HepG2 (cell line): ENCODE data around the gene PGPEP1. TPM values are rescaled to one million over a fixed set of nuclear protein-coding genes. Genes with fewer than 3 reads are reported as not detected.

ENCODE experiments used
- ATAD3A ChIP-seq: sonication (generic); formaldehyde crosslinking; IDR thresholded peaks from 2 replicates; pipeline ENCODE4 v1.4.0; 2020; ENCODE audit warnings: missing genetic modification reagents
- ATF7-NPFF ChIP-seq: sonication (generic); formaldehyde crosslinking; IDR thresholded peaks from 2 replicates; pipeline ENCODE4 v1.8.1; 2023; ENCODE audit warnings: mild to moderate bottlenecking, low read depth, missing genetic modification reagents, moderate library complexity
- ATRX ChIP-seq: sonication (generic); formaldehyde crosslinking; IDR thresholded peaks from 2 replicates; pipeline ENCODE4 v1.4.0; 2020; ENCODE audit warnings: missing genetic modification reagents, borderline replicate concordance
- CREM ChIP-seq, 2 experiments: sonication (generic) in 1 of 2; formaldehyde crosslinking in 1 of 2; IDR thresholded peaks; 2 replicates each; pipeline versions ENCODE4 v1.4.0 to v1.6.1; 2016 to 2020; ENCODE audit warnings: antibody characterized with exemption in 1 of 2, mild to moderate bottlenecking in 1 of 2, missing genetic modification reagents in 1 of 2
- DR1 ChIP-seq: sonication (generic); formaldehyde crosslinking; IDR thresholded peaks from 2 replicates; pipeline ENCODE4 v1.8.0; 2021; ENCODE audit warnings: mild to moderate bottlenecking, missing genetic modification reagents, inconsistent platforms
- GABPA ChIP-seq, 2 experiments: IDR thresholded peaks; 2 replicates each; pipeline ENCODE4 v1.6.1; 2011 to 2016; ENCODE audit warnings: low read depth in 2 of 2, low read length in 1 of 2, missing biosample characterization in 1 of 2, missing genetic modification characterization in 1 of 2
- GATAD2A ChIP-seq: IDR thresholded peaks from 2 replicates; pipeline ENCODE4 v1.6.1; 2016
- HCFC1 ChIP-seq: fragments of 150-350 bp; IDR thresholded peaks from 2 replicates; pipeline ENCODE4 v1.6.1; 2014; ENCODE audit warnings: low read depth, low read length
- IRF2 ChIP-seq: IDR thresholded peaks from 2 replicates; pipeline ENCODE4 v1.6.1; 2018; ENCODE audit warnings: missing genetic modification reagents, missing compliant biosample characterization
- JUNB ChIP-seq: sonication (generic); formaldehyde crosslinking; IDR thresholded peaks from 2 replicates; pipeline ENCODE4 v1.8.0; 2022; ENCODE audit warnings: missing genetic modification reagents, mild to moderate bottlenecking, borderline replicate concordance
- KDM3A ChIP-seq: IDR thresholded peaks from 2 replicates; pipeline ENCODE4 v1.6.1; 2018; ENCODE audit warnings: low read depth, missing compliant biosample characterization
- NONO ChIP-seq, 2 experiments: fragments of 450-650 bp in 1 of 2; sonication (generic) in 1 of 2; formaldehyde crosslinking in 1 of 2; IDR thresholded peaks in 1 of 2; conservative IDR thresholded peaks in 1 of 2; 2 replicates each; pipeline versions ENCODE4 v1.6.1 to v1.8.0; 2017 to 2022; ENCODE audit warnings: mild to moderate bottlenecking in 1 of 2, missing genetic modification reagents in 1 of 2, moderate library complexity in 1 of 2
- SMAD1 ChIP-seq: sonication (generic); formaldehyde crosslinking; IDR thresholded peaks from 2 replicates; pipeline ENCODE4 v1.4.0; 2020; ENCODE audit warnings: missing genetic modification reagents, low read depth, mild to moderate bottlenecking, borderline replicate concordance
- TBX3 ChIP-seq: fragments of 450-650 bp; IDR thresholded peaks from 2 replicates; pipeline ENCODE4 v1.6.1; 2017; ENCODE audit warnings: antibody characterized with exemption, mild to moderate bottlenecking, inconsistent platforms, borderline replicate concordance
- ZEB1 ChIP-seq: IDR thresholded peaks from 2 replicates; pipeline ENCODE4 v1.6.1; 2012; ENCODE audit warnings: mild to moderate bottlenecking, low read depth, inconsistent platforms; ENCODE audit not compliant: insufficient replicate concordance
- ZFP37 ChIP-seq: sonication (generic); formaldehyde crosslinking; IDR thresholded peaks from 2 replicates; pipeline ENCODE4 v1.4.0; 2020; ENCODE audit warnings: missing genetic modification reagents, borderline replicate concordance
- ZNF260 ChIP-seq: sonication (generic); formaldehyde crosslinking; IDR thresholded peaks from 2 replicates; pipeline ENCODE4 v1.4.0; 2020; ENCODE audit warnings: missing genetic modification reagents, low read depth, mild to moderate bottlenecking, borderline replicate concordance
- ZNF460 ChIP-seq: sonication (generic); formaldehyde crosslinking; IDR thresholded peaks from 2 replicates; pipeline ENCODE4 v1.5.1; 2020; ENCODE audit warnings: missing genetic modification reagents, mild to moderate bottlenecking, borderline replicate concordance
- ZNF501 ChIP-seq: sonication (generic); formaldehyde crosslinking; IDR thresholded peaks from 2 replicates; pipeline ENCODE4 v1.5.1; 2020; ENCODE audit warnings: mild to moderate bottlenecking, moderate library complexity, missing genetic modification reagents
- ZNF775 ChIP-seq: sonication (generic); formaldehyde crosslinking; IDR thresholded peaks from 2 replicates; pipeline ENCODE4 v1.4.0; 2020; ENCODE audit warnings: missing genetic modification reagents, mild to moderate bottlenecking, moderate library complexity, borderline replicate concordance
- ZNF780A ChIP-seq: sonication (generic); formaldehyde crosslinking; IDR thresholded peaks from 2 replicates; pipeline ENCODE4 v1.8.0; 2022; ENCODE audit warnings: mild to moderate bottlenecking, missing genetic modification reagents, moderate library complexity
- ZNF841 ChIP-seq: sonication (generic); formaldehyde crosslinking; IDR thresholded peaks from 2 replicates; pipeline ENCODE4 v1.8.1; 2023; ENCODE audit warnings: missing genetic modification reagents, borderline replicate concordance
- ZNF850 ChIP-seq: sonication (generic); formaldehyde crosslinking; conservative IDR thresholded peaks from 2 replicates; pipeline ENCODE4 v1.9.0; 2021; ENCODE audit warnings: mild to moderate bottlenecking, missing genetic modification reagents
- ZSCAN29 ChIP-seq: sonication (generic); formaldehyde crosslinking; conservative IDR thresholded peaks from 2 replicates; pipeline ENCODE4 v1.4.0; 2020; ENCODE audit warnings: mild to moderate bottlenecking, missing genetic modification reagents
- polyA plus RNA-seq, 8 experiments: library from polyadenylated mRNA; depleted of rRNA in 3 of 8; stranded (reverse) in 7 of 8; unstranded in 1 of 8; fragments of >200 nt; fragmentation: Illumina TruSeq in 4 of 8; extraction: Trizol in 4 of 8; gene quantifications; 2 replicates each; pipeline versions ENCODE4 v1.2.1 to v1.2.3, GENCODE V29; 2011 to 2016; ENCODE audit warnings: low read depth in 4 of 8, missing spikeins in 1 of 8, mixed read lengths in 1 of 8; ENCODE audit not compliant: insufficient read depth in 1 of 8
- total RNA-seq, 5 experiments: library from RNA; depleted of rRNA; stranded (reverse); fragments of >200 nt; fragmentation: Illumina TruSeq; extraction: Trizol; gene quantifications; 2 replicates each; pipeline ENCODE4 v1.2.3, GENCODE V29; 2016; ENCODE audit warnings: low read depth in 1 of 5
- TF ChIP-seq, protein P1 (sequence below): sonication (generic); formaldehyde crosslinking; IDR thresholded peaks from 2 replicates; pipeline ENCODE4 v1.8.1; 2023; ENCODE audit warnings: mild to moderate bottlenecking, missing genetic modification reagents
- TF ChIP-seq, protein P2 (sequence below): sonication (generic); formaldehyde crosslinking; IDR thresholded peaks from 2 replicates; pipeline ENCODE4 v1.4.0; 2020; ENCODE audit warnings: mild to moderate bottlenecking, missing genetic modification reagents
- TF ChIP-seq, protein P3 (sequence below): sonication (generic); formaldehyde crosslinking; IDR thresholded peaks from 2 replicates; pipeline ENCODE4 v1.5.0; 2020; ENCODE audit warnings: missing genetic modification reagents
- TF ChIP-seq, protein P4 (sequence below): IDR thresholded peaks from 2 replicates; pipeline ENCODE4 v1.6.1; 2016; ENCODE audit warnings: missing genetic modification reagents, missing compliant biosample characterization

PGPEP1 gene
- total and polyA plus RNA-seq, 2 of the 13 experiments (the other 11 are each of a cell fraction or from before 2014, with no cell fraction given) = 53.1 to 56.6 TPM

DNA sequence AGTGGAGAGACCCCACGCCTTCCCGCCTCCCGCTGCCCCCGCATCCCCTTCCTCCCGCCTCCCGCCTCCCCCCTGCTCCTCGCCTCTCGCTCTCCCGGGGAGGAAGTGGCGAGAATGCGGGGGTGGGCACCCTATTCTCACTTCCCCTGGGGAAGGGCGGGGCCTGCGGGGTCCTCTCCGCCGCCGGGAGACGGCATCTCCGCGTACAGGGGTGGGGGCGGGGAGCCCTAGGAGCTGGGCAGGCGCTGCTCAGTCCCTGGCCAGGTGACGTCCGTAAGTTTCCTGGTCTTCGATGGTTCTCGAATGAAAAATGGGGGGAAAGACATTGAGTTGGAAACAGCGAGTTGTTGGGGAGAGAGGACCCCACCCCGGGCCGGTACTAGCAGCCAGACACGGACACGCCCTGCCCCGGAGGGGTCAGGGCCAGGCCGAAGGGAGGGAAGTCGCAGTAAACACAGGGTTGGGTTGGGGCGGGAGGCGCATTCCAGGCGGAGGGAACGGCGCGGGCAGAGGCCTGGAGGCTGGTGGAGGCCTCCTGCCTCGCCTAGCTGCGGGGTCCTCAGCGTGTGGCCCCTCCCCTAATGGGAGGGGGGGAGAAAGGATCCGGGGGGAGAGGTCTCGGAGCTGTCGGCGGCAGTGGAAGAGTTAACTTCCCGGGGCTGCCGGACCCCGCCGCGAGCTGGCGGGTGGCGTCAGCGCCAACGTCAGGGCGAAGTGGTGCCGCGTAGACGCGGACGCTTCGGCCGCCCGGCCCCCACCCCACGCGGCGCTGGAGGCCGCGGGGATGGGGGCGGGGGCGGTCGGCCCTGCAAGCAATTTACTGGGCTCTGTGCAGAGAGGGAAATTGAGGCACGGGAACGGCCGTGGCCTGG, 48.6 kb upstream of the PGPEP1 start (continued):
- peak; percentile 48 for TF ChIP-seq CREM (IDR thresholded peaks at IDR 0.05)
- TF ChIP-seq CREM (CRISPR knock-in tag; IDR thresholded peaks at IDR 0.05) = no peak
- TF ChIP-seq ZNF850 (CRISPR knock-in tag) = no peak
- no peak for TF ChIP-seq ZNF501 (CRISPR knock-in tag)
- no peak for TF ChIP-seq NONO (IDR thresholded peaks at IDR 0.05)
- TF ChIP-seq NONO (CRISPR knock-in tag; conservative IDR thresholded peaks at IDR 0.05) = 0 out of 2 replicates have a peak, but pooled peaks have one; percentile 58
- TF ChIP-seq DR1 (CRISPR knock-in tag) = no peak
- TF ChIP-seq, protein P1, sequence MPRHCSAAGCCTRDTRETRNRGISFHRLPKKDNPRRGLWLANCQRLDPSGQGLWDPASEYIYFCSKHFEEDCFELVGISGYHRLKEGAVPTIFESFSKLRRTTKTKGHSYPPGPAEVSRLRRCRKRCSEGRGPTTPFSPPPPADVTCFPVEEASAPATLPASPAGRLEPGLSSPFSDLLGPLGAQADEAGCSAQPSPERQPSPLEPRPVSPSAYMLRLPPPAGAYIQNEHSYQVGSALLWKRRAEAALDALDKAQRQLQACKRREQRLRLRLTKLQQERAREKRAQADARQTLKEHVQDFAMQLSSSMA (CRISPR knock-in tag) = no peak
- no peak for TF ChIP-seq ATAD3A (CRISPR knock-in tag)
- TF ChIP-seq ZNF260 (CRISPR knock-in tag) = no peak
- TF ChIP-seq JUNB (CRISPR knock-in tag) = no peak
- no peak for TF ChIP-seq ATRX (CRISPR knock-in tag)
- no peak for TF ChIP-seq TBX3
- no peak for TF ChIP-seq SMAD1 (CRISPR knock-in tag)
- TF ChIP-seq ZFP37 (CRISPR knock-in tag) = no peak
- TF ChIP-seq, protein P2, sequence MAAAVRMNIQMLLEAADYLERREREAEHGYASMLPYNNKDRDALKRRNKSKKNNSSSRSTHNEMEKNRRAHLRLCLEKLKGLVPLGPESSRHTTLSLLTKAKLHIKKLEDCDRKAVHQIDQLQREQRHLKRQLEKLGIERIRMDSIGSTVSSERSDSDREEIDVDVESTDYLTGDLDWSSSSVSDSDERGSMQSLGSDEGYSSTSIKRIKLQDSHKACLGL (CRISPR knock-in tag) = no peak
- TF ChIP-seq, protein P3, sequence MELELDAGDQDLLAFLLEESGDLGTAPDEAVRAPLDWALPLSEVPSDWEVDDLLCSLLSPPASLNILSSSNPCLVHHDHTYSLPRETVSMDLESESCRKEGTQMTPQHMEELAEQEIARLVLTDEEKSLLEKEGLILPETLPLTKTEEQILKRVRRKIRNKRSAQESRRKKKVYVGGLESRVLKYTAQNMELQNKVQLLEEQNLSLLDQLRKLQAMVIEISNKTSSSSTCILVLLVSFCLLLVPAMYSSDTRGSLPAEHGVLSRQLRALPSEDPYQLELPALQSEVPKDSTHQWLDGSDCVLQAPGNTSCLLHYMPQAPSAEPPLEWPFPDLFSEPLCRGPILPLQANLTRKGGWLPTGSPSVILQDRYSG = no peak
- TF ChIP-seq GATAD2A (CRISPR knock-in tag) = no peak; the same call in none of the 2 replicates
- TF ChIP-seq KDM3A (CRISPR knock-in tag) = no peak
- TF ChIP-seq ATF7-NPFF (CRISPR knock-in tag) = peak; percentile 84; the same call in 1 of the 2 replicates
- peak; percentile 54; the same call in 1 of the 2 replicates for TF ChIP-seq ZNF460 (CRISPR knock-in tag)
- TF ChIP-seq ZSCAN29 (CRISPR knock-in tag) = peak; percentile 100
- no peak for TF ChIP-seq ZNF841
- peak; percentile 45; the same call in 1 of the 2 replicates for TF ChIP-seq IRF2 (CRISPR knock-in tag)
- no peak for TF ChIP-seq ZNF780A (CRISPR knock-in tag)
- no peak for TF ChIP-seq ZEB1
- TF ChIP-seq, protein P4, sequence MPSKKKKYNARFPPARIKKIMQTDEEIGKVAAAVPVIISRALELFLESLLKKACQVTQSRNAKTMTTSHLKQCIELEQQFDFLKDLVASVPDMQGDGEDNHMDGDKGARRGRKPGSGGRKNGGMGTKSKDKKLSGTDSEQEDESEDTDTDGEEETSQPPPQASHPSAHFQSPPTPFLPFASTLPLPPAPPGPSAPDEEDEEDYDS (CRISPR knock-in tag) = peak; percentile 27; the same call in 1 of the 2 replicates
- no peak for TF ChIP-seq HCFC1
- TF ChIP-seq ZNF775 = no peak
- TF ChIP-seq GABPA (IDR thresholded peaks at IDR 0.05; ENCODE audit: low read depth, low read length) = peak; percentile 38
- TF ChIP-seq GABPA (CRISPR knock-in tag; IDR thresholded peaks at IDR 0.05; ENCODE audit: low read depth) = peak; percentile 79
